NOMO-1 (cell line): ENCODE data around the gene TMEM127.
A peak's percentile ranks its signal among the peaks of the same experiment; 100 is the strongest.

Experiments used
- DNase-seq, 2 experiments: peaks; one replicate each; lab custom pipeline; 2025; ENCODE audit not compliant: unreplicated experiment in 2 of 2; lab: John Stamatoyannopoulos, UW

TMEM127 gene

DNA sequence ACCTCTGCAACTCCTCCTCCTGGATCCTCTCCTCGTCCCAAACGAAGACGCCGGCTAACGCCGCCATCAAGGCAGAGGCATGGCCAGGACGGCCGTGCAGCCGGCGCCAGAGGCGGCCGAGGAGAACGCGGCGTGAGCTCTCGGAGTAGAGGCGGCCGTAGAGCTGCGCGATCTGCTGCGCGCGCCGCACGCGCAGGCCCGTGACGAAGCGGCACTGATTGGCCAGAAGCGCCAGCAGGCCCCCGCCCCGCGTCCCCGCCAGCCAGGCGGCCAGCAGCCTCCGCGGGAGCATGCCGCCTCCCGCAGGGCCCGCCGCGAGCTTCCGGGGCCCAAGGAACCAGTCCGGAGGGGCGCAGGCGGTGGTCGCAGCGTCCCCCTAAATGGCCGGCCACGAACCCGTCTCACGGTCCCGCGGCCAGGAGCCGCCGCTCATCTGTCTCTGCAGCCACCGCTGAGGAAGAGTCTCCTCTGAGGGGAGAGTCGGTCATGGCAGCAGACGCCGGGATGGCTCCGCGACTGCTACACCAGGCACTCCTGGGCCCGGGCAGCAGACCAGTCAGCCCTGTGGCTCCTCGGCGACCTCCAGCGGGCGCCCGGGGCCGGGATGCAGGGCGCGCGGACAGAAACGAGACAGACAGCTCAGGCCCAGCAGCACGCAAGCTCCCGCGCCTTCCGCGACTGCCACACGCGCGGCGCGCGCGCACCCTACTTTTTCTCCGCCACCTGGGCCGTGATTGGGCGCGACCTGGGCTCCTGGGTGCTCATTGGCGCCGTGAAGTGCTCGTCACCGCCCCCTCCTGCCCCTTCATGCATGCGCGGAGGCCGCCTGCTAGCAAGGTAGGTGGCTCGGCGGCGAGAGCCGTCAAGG lies 57.4 kb downstream of the TMEM127 start, which contains the start of gene STARD7:
Gene STARD7 (minus strand): TSS at position 685 of the 868 bp plus-strand sequence. CDS start 393 bp downstream, at position 292.
- peak; percentile 95 to 99 for DNase-seq

- no peak for DNase-seq
These were observed 58.0 kb downstream of the TMEM127 start for GRCh38 chr2:96207774-96208142.

DNA sequence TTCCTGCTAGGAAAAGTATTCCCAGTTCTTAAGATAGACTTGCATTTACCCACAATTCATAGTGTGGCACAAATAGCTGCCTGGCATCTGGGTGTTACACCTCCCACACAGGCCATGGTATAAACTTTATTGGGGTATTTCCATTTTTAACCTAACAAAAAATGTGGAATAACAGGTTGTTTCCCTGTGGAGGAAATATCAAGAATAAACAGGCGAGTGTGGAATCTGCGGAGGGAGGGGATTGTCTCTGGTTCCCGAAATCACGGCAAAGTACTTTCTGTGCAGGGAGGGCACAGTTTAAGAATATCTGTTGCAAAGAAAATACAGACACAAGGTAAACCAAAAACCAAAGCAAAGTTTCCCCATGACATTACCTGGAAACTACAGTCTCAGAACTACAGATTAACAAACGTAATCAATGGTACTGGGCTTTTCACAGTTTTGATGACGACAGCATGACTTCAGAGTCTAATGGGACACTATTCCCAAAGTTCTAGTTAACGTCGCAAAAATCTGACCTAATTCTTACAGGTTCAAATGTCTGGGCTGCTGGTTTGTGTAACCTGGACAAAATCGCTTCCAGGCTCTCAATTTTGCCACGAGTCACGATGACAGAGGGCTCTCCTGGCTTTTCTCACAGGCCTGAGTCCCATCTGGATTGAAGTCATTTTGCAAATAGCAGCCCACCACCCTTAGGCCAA lies 58.6 kb downstream of the TMEM127 start:
- no peak for DNase-seq

GRCh38 chr2:96205888-96206287 lies 59.9 kb downstream of the TMEM127 start:
- DNase-seq, result no peak

- DNase-seq, result no peak
These were observed 60.8 kb downstream of the TMEM127 start for GRCh38 chr2:96204836-96205624.

DNA sequence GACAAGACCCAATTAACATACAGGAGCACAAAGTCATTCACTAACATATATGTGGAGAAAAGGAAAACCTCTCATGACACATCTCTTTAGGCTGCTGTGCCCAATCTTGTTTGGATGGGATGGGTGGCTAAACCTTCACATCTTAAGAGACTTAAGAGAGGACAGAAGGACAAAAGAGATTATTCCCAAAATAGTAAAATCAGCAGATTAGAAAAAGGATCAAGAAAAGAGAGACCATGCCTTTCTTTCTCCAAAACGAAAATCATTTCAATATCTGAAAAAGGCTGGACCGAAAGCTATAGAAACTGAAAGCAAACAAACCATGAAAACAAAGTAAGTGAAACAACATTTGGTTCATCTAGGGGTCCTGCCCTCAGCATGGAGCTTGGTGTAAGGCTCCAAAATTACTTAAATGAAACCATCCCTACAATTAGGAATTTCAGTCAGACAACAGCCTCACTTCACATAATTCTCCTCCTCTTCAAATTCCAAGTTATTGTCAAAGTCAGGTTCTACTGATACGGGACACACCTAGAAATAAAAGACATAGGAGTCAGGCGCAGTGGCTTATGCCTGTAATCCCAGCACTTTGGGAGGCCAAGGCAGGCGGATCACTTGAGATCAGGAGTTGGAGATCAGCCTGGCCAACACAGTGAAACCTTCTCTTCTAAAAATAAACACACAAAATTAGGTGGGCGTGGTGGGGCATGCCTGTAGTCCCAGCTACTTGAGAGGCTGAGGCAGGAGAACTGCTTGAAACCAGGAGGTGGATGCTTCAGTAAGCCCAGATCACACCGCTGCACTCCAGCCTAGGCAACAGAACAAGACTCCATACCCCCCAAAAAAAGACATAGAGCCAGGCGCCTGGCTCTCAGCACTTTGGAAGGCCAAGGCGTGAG lies 62.4 kb downstream of the TMEM127 start:
- DNase-seq, result no peak

- no peak for DNase-seq
These were observed 63.5 kb downstream of the TMEM127 start for GRCh38 chr2:96202152-96202854.

DNA sequence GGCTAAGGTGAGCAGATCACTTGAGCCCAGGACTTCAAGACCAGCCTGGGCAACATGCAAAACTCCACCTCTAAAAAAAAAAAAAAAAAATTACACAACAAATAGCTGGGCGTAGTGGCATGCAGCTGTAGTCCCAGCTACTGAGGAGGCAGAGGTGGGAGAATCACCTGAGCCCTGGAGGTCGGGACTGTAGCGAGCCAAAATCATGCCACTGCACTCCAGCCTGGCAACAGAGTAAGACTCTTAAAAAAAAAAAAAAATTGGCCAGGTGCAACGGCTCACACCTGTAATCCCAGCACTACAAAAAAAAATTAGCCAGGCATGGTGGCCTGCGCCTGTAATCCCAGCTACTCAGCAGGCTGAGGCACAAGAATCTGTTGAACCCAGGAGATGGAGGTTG lies 64.5 kb downstream of the TMEM127 start:
- no peak for DNase-seq

DNA sequence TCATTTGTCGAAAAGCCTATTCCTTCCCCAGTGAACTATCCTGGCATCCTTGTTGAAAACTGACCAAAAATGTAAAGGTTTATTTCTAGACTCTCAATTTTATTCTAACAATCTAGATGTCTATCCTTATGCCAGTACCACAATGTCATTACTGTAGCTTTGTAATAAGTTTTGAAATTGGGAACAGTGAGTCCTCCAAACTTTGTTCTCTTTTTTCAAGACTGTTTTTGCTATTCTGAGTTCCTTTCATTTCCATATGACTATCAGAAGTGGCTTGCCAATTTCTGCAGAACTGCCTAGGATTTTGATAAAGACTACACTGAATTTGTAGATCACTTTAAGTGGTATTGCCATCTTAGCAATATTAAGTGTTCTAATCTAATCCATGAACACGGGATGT lies 66.9 kb downstream of the TMEM127 start:
- DNase-seq, result peak in 1 of 2 experiments; percentile 39
